Measurements from ENCODE around the gene NOP9.

The NOP9 gene

DNA sequence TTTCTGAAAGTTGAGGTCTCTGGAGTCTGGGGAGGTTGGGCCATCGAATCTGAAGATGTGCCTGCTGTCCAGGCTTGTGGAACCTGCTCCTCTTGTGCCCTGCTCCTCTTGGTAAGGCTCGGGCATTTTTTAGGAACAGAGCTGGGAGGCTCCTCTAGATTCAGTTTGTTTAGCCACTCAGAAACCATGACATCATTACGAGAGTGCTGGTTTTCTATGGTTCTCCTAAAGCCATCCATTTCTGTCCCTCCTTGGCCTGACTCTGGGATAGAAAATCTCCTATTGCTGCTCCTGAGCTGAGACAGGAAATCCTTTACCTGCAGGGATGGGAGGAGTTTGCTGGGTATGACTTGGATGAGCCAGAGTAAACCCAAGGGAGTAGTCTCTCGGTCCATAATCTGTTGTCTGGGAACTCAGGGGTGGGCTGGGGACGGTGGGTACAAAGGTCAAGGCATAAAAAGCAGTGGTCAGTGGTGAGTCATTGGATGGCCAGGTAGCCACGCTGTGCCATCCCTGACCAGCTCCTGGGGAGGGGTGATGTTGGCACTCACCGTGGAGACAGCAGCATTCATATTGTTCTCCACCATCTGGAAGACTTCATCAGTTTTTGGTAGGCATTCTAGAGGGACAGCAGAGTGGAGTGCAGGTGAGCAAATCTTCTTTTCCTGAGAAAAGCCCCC, 37.6 kb downstream of the NOP9 start:
- Histone ChIP-seq H3K36me3 (ENCODE audit: control insufficient read depth, low read depth, low read length) (no peaks in the 10 kb centered on the region), H3K9ac (ENCODE audit: low read length) (no peak overlapping the region), H3K27ac (ENCODE audit: low read length) (no peak overlapping the region), H3K9me3 (ENCODE audit: control insufficient read depth, low read depth, low read length) (no peaks in the 10 kb centered on the region), H3K4me1 (ENCODE audit: control insufficient read depth, low read depth, low read length) (peaks cover 3% of the 10 kb centered on the region), H3K4me3 (ENCODE audit: low read length) (no peak overlapping the region), H3K27me3 (ENCODE audit: control insufficient read depth, insufficient read depth, low read length) (peaks cover 98% of the 10 kb centered on the region)

DNA sequence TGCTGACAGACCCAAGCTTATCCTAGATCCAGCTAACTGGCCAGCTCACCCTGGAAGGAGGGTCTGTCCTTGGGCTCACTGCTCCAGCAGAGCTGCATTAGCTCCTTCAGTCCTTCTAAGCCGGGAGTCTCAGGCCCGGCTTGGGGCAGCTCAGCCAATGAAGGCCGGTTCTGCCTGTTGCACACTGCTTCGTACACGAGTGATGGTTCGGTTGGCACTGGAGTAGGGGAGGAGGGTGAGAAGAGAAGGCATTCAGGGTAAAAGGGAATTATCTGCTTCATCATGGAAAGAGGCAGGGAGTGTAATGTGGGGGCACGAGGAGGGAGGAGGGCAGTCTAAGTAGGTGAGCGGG, 38.1 kb downstream of the NOP9 start:
- Histone ChIP-seq H3K4me1 (ENCODE audit: control insufficient read depth, low read depth, low read length) (peaks cover 3% of the 10 kb centered on the region), H3K27ac (ENCODE audit: low read length) (no peak overlapping the region), H3K9ac (ENCODE audit: low read length) (no peak overlapping the region), H3K27me3 (ENCODE audit: control insufficient read depth, insufficient read depth, low read length) (peaks cover 97% of the 10 kb centered on the region), H3K9me3 (ENCODE audit: control insufficient read depth, low read depth, low read length) (no peaks in the 10 kb centered on the region), H3K4me3 (ENCODE audit: low read length) (no peak overlapping the region), H3K36me3 (ENCODE audit: control insufficient read depth, low read depth, low read length) (no peaks in the 10 kb centered on the region)

DNA sequence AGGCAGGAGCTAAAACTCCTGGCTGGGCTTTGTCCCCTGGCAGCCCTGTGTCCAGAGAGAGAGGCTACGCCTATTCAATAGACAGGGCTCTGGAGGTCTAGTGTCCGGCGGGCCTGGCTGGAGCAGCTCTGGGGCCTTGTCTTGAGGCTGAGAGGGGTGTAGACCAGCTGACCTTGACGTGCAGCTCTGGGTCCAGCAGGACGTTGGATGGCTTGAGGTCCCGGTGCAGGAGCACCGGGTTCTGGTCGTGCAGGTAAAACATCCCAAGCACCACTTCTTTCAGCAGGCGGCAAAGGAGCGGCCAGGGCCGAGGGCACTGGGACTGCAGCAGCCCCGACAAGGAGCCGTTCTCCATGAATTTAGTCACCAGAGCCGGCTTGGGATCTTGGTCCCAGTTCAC, 39.2 kb downstream of the NOP9 start:
- H3K4me1 ChIP-seq (ENCODE audit: control insufficient read depth, low read depth, low read length), result peaks cover 2% of the 10 kb centered on the region
- H3K4me3 ChIP-seq (ENCODE audit: low read length), result peak overlapping the region; percentile 70
- H3K9ac ChIP-seq (ENCODE audit: low read length), result no peak overlapping the region
- H3K27me3 ChIP-seq (ENCODE audit: control insufficient read depth, insufficient read depth, low read length), result peaks cover 93% of the 10 kb centered on the region
- no peaks in the 10 kb centered on the region for H3K9me3 ChIP-seq (ENCODE audit: control insufficient read depth, low read depth, low read length)
- no peak overlapping the region for H3K27ac ChIP-seq (ENCODE audit: low read length)
- no peaks in the 10 kb centered on the region for H3K36me3 ChIP-seq (ENCODE audit: control insufficient read depth, low read depth, low read length)

DNA sequence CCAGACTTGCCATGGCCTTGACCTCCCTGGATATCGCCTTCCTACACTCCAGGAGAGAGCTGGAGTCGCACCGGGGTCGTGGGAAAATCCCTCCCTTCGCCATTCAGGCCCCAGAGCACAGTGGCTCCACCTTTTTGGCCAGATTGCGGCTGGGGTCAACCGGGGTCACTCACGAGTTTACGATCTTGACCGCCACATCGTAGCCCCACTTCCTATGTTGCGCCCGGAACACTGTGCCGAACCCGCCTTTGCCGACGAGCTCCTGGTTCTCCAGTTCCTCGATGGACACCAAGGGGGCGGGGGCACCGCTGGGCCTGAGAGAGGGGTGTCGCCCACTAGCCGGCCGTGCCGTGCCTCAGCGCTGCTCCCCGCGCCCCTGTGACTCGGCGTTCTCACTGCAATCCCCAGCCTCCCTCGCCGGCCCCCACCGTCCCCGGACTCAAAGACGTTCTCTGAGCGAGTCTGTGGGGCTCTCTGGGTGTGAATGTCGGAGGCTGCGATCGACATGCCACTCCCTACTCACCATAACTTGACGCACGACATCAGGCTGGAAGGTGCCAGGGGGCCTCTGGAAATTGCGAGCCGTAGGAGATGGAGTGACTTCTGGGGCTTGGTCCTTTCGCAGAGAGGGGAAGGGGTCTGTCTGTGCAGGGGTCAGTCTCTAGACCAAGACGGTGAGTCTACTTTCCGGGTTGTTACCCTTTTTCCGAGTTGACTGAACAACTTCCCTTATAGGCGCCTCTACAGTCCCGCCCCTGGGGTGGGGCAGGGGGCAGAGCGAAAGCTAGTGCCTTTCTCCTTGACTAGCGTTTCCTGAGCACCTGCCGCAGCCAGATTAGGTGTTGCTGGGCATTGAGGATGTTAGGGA, 39.9 kb downstream of the NOP9 start, which contains the start of gene RIPK3:
TSS of gene RIPK3 (minus strand) at position 708 of the 868 bp plus-strand sequence. CDS start at position 543, 165 bp downstream.
- H3K9ac ChIP-seq (ENCODE audit: low read length), result no peak within 1 kb of the TSS
- peaks cover 91% of the 10 kb centered on the region for H3K27me3 ChIP-seq (ENCODE audit: control insufficient read depth, insufficient read depth, low read length)
- H3K27ac ChIP-seq (ENCODE audit: low read length), result no peak within 1 kb of the TSS
- no peaks in the 10 kb centered on the region for H3K36me3 ChIP-seq (ENCODE audit: control insufficient read depth, low read depth, low read length)
- no peaks in the 10 kb centered on the region for H3K9me3 ChIP-seq (ENCODE audit: control insufficient read depth, low read depth, low read length)
- peak within 1 kb of the TSS; percentile 70 for H3K4me3 ChIP-seq (ENCODE audit: low read length)
- H3K4me1 ChIP-seq (ENCODE audit: control insufficient read depth, low read depth, low read length), result no peaks in the 10 kb centered on the region

DNA sequence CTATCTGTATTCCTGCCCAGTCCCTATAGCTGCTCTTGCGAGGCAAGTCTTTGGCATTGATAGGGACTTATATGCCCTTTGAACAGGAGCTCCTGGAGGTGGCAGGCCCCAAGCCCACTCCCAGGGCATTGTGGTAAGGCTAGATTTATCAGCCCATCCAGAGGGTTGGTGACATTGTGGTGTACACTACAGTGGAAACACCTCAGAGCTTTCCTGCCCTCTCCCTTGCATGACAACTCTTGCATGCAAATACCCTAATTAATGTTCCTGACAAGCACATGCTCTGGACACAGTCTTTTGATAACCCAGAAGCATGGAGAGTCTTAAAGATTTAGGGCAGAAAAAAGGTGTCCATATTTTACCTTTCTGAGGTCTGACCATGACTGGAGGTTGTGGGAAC, 41.0 kb downstream of the NOP9 start:
- no peaks in the 10 kb centered on the region for H3K4me1 ChIP-seq (ENCODE audit: control insufficient read depth, low read depth, low read length)
- H3K27me3 ChIP-seq (ENCODE audit: control insufficient read depth, insufficient read depth, low read length), result peaks cover 85% of the 10 kb centered on the region

DNA sequence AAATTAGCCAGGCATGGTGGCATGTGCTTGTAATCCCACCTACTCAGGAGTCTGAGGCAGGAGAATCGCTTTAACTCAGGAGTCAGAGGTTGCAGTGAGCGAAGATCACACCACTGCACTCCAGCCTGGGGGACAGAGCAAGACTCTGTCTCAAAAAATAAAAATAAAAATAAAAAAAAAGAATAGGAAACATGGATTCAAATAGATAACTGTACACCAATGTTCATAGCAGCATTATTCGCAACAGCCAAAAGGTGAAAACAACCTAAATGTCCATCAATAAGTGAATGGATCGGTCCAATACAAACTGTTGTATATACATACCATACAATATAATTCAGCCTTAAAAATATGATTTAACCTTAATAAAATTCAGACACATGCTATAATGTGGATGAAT, 43.2 kb downstream of the NOP9 start:
- no peak overlapping the region for H3K4me3 ChIP-seq (ENCODE audit: low read length)
- peaks cover 70% of the 10 kb centered on the region for H3K27me3 ChIP-seq (ENCODE audit: control insufficient read depth, insufficient read depth, low read length)
- H3K27ac ChIP-seq (ENCODE audit: low read length), result no peak overlapping the region
- H3K9me3 ChIP-seq (ENCODE audit: control insufficient read depth, low read depth, low read length), result no peaks in the 10 kb centered on the region
- H3K4me1 ChIP-seq (ENCODE audit: control insufficient read depth, low read depth, low read length), result no peaks in the 10 kb centered on the region
- H3K36me3 ChIP-seq (ENCODE audit: control insufficient read depth, low read depth, low read length), result no peaks in the 10 kb centered on the region
- H3K9ac ChIP-seq (ENCODE audit: low read length), result no peak overlapping the region

More for the DNA sequence above, 41.0 kb downstream of the NOP9 start:
- H3K36me3 ChIP-seq (ENCODE audit: control insufficient read depth, low read depth, low read length), result no peaks in the 10 kb centered on the region
- H3K27ac ChIP-seq (ENCODE audit: low read length), result no peak overlapping the region
- no peak overlapping the region for H3K4me3 ChIP-seq (ENCODE audit: low read length)
- H3K9ac ChIP-seq (ENCODE audit: low read length), result no peak overlapping the region
- H3K9me3 ChIP-seq (ENCODE audit: control insufficient read depth, low read depth, low read length), result no peaks in the 10 kb centered on the region

DNA sequence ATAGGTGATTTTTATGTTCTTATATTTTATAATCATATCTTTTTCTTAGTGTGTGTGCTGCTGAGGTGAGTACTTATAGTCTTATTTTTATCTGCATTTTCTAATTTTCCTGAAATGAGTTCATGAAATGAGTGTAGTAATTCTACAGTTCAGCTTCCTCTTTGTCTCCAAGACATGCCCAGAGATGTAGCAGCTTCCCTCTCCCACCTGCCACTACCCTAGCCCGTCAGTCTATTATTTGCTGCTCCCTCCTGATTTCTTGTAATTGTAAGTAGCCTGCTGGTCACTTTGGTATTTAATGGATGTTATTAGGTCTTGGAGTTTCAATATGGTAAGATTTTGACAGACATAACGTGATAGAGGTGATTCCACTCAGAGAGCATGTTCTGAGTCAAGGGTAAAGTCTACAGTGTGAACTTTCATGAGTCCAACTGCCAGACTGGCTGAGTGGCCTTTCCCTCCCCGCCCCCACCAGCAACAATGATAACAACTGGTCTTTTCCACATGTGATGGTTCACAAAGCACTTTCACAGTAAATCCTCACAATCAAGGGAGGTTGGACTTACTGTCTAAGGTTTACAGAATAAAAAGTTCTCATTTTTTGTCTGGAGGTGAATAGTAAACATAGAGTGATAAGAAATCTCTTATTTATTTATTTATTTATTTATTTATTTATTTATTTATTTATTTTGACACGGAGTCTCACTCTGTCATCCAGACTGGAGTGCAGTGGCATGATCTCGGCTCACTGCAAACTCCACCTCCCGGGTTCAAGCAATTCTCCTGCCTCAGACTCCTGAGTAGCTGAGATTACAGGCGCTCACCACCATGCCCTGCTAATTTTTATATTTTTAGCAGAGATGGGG, 44.4 kb downstream of the NOP9 start:
- H3K27ac ChIP-seq (ENCODE audit: low read length), result no peak overlapping the region
- H3K4me3 ChIP-seq (ENCODE audit: low read length), result no peak overlapping the region
- no peaks in the 10 kb centered on the region for H3K4me1 ChIP-seq (ENCODE audit: control insufficient read depth, low read depth, low read length)
- H3K27me3 ChIP-seq (ENCODE audit: control insufficient read depth, insufficient read depth, low read length), result peaks cover 63% of the 10 kb centered on the region
- H3K36me3 ChIP-seq (ENCODE audit: control insufficient read depth, low read depth, low read length), result no peaks in the 10 kb centered on the region
- H3K9me3 ChIP-seq (ENCODE audit: control insufficient read depth, low read depth, low read length), result no peaks in the 10 kb centered on the region
- no peak overlapping the region for H3K9ac ChIP-seq (ENCODE audit: low read length)

DNA sequence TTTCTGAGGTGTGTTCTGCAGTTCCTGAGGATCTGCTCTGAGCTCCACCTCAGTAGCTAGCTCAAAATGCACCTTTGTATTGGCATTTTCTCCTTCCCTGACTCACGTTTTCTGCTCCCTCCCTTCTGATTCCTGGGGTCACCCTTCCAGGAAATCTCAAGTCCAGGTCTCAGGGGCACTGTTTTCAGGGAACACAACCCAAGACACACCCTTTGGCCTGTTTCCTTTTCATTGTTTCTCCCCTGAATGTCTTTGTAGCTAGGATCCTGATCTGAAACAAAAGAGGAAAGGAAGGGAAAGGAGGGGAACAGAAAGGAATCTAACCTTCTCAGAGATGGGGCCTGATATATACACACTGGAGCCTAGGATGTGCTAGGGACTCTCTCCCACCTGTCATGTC, 47.5 kb downstream of the NOP9 start:
- Histone ChIP-seq H3K9me3 (ENCODE audit: control insufficient read depth, low read depth, low read length) (no peaks in the 10 kb centered on the region), H3K4me3 (ENCODE audit: low read length) (no peak overlapping the region), H3K27me3 (ENCODE audit: control insufficient read depth, insufficient read depth, low read length) (peaks cover 65% of the 10 kb centered on the region), H3K9ac (ENCODE audit: low read length) (no peak overlapping the region), H3K4me1 (ENCODE audit: control insufficient read depth, low read depth, low read length) (no peaks in the 10 kb centered on the region), H3K36me3 (ENCODE audit: control insufficient read depth, low read depth, low read length) (no peaks in the 10 kb centered on the region), H3K27ac (ENCODE audit: low read length) (no peak overlapping the region)

DNA sequence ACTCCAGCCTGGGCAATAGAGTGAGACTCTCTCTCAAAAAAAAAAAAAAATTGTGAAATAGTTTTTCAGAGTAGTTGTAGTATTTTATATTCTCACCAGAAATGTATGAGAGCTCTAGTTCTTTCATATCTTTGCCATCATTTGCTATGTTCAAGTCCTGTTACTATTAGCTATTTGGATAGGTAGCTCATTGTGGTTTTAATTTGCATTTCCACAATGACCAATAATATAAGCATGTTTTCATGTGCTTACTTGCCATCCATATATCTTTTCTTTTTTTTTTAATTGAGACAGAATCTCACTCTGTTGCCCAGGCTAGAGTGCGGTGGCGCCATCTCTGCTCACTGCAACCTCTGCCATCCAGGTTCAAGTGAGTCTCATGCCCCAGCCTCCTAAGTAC, 48.5 kb downstream of the NOP9 start:
- H3K36me3 ChIP-seq (ENCODE audit: control insufficient read depth, low read depth, low read length), result no peaks in the 10 kb centered on the region
- H3K9ac ChIP-seq (ENCODE audit: low read length), result no peak overlapping the region
- no peak overlapping the region for H3K4me3 ChIP-seq (ENCODE audit: low read length)
- peaks cover 69% of the 10 kb centered on the region for H3K27me3 ChIP-seq (ENCODE audit: control insufficient read depth, insufficient read depth, low read length)
- no peak overlapping the region for H3K27ac ChIP-seq (ENCODE audit: low read length)
- no peaks in the 10 kb centered on the region for H3K9me3 ChIP-seq (ENCODE audit: control insufficient read depth, low read depth, low read length)
- H3K4me1 ChIP-seq (ENCODE audit: control insufficient read depth, low read depth, low read length), result no peaks in the 10 kb centered on the region

DNA sequence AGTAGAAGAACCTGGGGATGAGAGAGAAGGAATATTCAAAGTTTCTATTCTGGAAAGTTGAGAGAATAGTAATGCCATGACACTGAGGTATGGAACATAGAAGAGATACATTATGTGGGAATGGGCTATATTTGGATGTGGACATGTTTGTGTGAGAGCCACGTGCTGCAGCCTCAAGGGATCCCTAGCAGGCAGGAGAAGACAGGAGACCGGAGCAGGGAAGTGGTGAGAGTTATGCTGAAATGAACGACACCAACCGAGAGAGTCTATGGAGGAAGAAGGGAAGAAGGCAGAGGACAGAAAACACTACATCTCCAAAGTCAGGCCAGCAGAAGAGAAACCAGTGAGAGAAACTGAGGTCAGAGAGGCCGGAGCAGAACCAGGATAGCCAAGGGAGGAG, 50.1 kb downstream of the NOP9 start:
- no peaks in the 10 kb centered on the region for H3K9me3 ChIP-seq (ENCODE audit: control insufficient read depth, low read depth, low read length)
- peaks cover 64% of the 10 kb centered on the region for H3K27me3 ChIP-seq (ENCODE audit: control insufficient read depth, insufficient read depth, low read length)
- H3K9ac ChIP-seq (ENCODE audit: low read length), result no peak overlapping the region
- H3K36me3 ChIP-seq (ENCODE audit: control insufficient read depth, low read depth, low read length), result no peaks in the 10 kb centered on the region
- no peaks in the 10 kb centered on the region for H3K4me1 ChIP-seq (ENCODE audit: control insufficient read depth, low read depth, low read length)
- no peak overlapping the region for H3K27ac ChIP-seq (ENCODE audit: low read length)
- no peak overlapping the region for H3K4me3 ChIP-seq (ENCODE audit: low read length)

DNA sequence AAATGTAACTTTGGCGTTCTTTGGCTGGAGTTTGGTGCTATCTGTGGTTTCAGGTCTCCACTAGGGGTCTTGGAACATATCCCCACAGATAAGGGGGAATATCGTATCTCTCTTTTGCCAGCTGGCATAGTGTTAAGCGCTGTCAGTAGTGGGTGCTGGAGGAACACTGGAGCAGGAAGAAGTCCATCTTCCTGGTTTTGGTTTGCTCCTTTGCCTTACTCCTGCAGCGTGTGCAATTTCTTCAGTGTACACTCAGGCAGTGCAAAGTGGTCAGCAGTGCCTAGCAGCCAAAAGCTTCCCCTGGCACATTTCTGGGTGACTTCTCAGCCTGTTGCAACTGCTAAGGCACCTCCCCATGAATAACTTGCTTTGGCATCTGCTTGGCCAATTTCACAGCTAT, 51.9 kb downstream of the NOP9 start:
- H3K4me1 ChIP-seq (ENCODE audit: control insufficient read depth, low read depth, low read length), result no peaks in the 10 kb centered on the region
- H3K27ac ChIP-seq (ENCODE audit: low read length), result no peak overlapping the region
- peaks cover 61% of the 10 kb centered on the region for H3K27me3 ChIP-seq (ENCODE audit: control insufficient read depth, insufficient read depth, low read length)
- no peak overlapping the region for H3K4me3 ChIP-seq (ENCODE audit: low read length)
- no peaks in the 10 kb centered on the region for H3K9me3 ChIP-seq (ENCODE audit: control insufficient read depth, low read depth, low read length)
- no peak overlapping the region for H3K9ac ChIP-seq (ENCODE audit: low read length)
- no peaks in the 10 kb centered on the region for H3K36me3 ChIP-seq (ENCODE audit: control insufficient read depth, low read depth, low read length)
